Cardiac muscle cell (in vitro differentiated cells and primary cell): ENCODE measurements around the gene PXYLP1. TPM values are rescaled to one million over a fixed set of nuclear protein-coding genes. Genes with fewer than 3 reads are reported as not detected.
A peak's percentile ranks its signal among the peaks of the same experiment; 100 is the strongest.

ENCODE experiments used
- DNase-seq, 2 donors: peaks; one replicate each; pipeline versions ENCODE4 v3.0.0 to v3.0.0-alpha.2; 2010 to 2017; ENCODE audit warnings: low read depth in 1 of 2, low spot score in 1 of 2
- H3K27ac ChIP-seq: fragments of 200-600 bp; sonication (generic); 2 replicates; pipeline ENCODE4 v1.5.1; 2016
- H3K27me3 ChIP-seq: fragments of 200-600 bp; sonication (generic); 2 replicates; pipeline ENCODE4 v1.6.0; 2016; ENCODE audit warnings: control low read depth
- H3K36me3 ChIP-seq: fragments of 200-600 bp; sonication (generic); 2 replicates; pipeline ENCODE4 v1.5.1; 2016; ENCODE audit warnings: control low read depth
- H3K4me1 ChIP-seq: fragments of 200-600 bp; sonication (generic); 2 replicates; pipeline ENCODE4 v1.8.1; 2017; ENCODE audit warnings: low read depth, mild to moderate bottlenecking, mixed run types
- H3K4me3 ChIP-seq: fragments of 200-600 bp; sonication (generic); 2 replicates; pipeline ENCODE4 v1.5.1; 2016; ENCODE audit warnings: mild to moderate bottlenecking
- H3K9me3 ChIP-seq: fragments of 200-600 bp; sonication (generic); 2 replicates; pipeline ENCODE4 v1.5.1; 2017; ENCODE audit warnings: low read depth, mild to moderate bottlenecking, control low read depth
- polyA plus RNA-seq: library from polyadenylated mRNA; unstranded; fragments of >200 nt; fragmentation: Nextera tagmentation; extraction: Ambion mirVana; gene quantifications from 2 replicates; pipeline ENCODE4 v1.2.1, GENCODE V29; 2016
- total RNA-seq: library from RNA; depleted of rRNA; stranded (reverse); fragments of >200 nt; gene quantifications from 2 replicates; pipeline ENCODE4 v1.2.3, GENCODE V29; 2016
- TF ChIP-seq, protein P1 (sequence below): IDR thresholded peaks from 2 replicates; pipeline ENCODE4 v1.5.1; 2012; ENCODE audit warnings: low read depth, mild to moderate bottlenecking, low read length

PXYLP1 gene
- 16.6 and 24.3 TPM in 2 replicates for total RNA-seq
- 11.0 and 22.7 TPM in 2 replicates for polyA plus RNA-seq

DNA sequence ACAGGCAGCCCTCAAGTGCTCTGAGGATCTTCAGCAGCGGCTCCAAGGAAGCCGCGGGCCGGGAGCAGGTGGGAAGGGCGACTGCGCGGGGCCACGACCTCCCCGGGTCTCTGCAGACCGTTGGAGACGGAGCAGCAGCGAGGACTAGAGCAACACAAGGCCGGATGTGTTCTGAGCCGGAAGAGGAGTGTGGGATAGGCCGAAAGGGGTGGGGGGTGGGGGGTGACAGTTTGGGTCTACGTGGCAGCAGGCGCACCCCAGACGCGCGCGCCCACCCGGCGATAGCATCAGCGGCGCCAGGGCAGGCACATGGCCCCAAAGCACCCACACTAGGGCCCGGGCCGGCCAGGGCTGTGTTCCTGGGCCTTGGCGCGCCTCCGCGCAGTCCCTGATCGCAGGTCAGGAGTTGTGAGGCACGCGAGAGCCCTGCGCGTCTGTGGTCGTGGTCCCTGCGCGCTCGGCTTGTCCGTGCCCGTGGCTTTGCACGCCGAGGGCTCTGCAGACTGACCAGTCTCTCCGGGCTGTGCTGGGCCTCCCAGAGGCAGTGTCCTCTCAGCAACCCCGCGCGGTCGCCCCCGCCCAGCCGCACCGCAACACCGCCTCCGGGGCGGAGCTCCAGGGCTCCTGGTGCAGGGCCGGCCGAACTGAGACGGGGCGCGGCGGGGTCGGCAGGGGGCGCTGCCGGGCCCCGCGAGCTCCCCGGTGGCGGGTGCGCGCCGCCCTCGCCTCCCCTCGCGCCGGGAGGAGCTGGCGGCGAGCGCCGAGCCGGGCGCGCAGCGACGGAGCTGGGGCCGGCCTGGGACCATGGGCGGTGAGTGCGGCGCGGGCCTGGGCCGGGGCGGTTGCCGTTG is at the start of gene PXYLP1:
PXYLP1 (plus strand) TSS at position 725 of the 851 bp plus-strand sequence. CDS start 28,351 bp downstream, outside the sequence.
- TF ChIP-seq, protein P1, sequence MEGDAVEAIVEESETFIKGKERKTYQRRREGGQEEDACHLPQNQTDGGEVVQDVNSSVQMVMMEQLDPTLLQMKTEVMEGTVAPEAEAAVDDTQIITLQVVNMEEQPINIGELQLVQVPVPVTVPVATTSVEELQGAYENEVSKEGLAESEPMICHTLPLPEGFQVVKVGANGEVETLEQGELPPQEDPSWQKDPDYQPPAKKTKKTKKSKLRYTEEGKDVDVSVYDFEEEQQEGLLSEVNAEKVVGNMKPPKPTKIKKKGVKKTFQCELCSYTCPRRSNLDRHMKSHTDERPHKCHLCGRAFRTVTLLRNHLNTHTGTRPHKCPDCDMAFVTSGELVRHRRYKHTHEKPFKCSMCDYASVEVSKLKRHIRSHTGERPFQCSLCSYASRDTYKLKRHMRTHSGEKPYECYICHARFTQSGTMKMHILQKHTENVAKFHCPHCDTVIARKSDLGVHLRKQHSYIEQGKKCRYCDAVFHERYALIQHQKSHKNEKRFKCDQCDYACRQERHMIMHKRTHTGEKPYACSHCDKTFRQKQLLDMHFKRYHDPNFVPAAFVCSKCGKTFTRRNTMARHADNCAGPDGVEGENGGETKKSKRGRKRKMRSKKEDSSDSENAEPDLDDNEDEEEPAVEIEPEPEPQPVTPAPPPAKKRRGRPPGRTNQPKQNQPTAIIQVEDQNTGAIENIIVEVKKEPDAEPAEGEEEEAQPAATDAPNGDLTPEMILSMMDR = peak; percentile 44
- H3K27me3 ChIP-seq = no peaks in the 10 kb centered on the region
- peak; percentile 93 to 94 for DNase-seq
- H3K36me3 ChIP-seq = no peaks in the 10 kb centered on the region
- no peak within 1 kb of the TSS for H3K27ac ChIP-seq
- H3K9me3 ChIP-seq = no peaks in the 10 kb centered on the region
- H3K4me1 ChIP-seq = peaks cover 4% of the 10 kb centered on the region
- peak within 1 kb of the TSS; percentile 60 for H3K4me3 ChIP-seq

- H3K36me3 ChIP-seq = no peaks in the 10 kb centered on the region
- H3K27me3 ChIP-seq = no peaks in the 10 kb centered on the region
- peaks cover 10% of the 10 kb centered on the region for H3K4me1 ChIP-seq
- H3K4me3 ChIP-seq = no peak overlapping the region
- no peak overlapping the region for H3K27ac ChIP-seq
- no peaks in the 10 kb centered on the region for H3K9me3 ChIP-seq
- TF ChIP-seq, protein P1 = no peak
- DNase-seq = no peak
These were observed 48.0 kb upstream of the PXYLP1 start for GRCh38 chr3:141183606-141184005.

- TF ChIP-seq, protein P1 = no peak
- no peak for DNase-seq
These were observed 47.2 kb upstream of the PXYLP1 start for GRCh38 chr3:141184430-141184829.

DNA sequence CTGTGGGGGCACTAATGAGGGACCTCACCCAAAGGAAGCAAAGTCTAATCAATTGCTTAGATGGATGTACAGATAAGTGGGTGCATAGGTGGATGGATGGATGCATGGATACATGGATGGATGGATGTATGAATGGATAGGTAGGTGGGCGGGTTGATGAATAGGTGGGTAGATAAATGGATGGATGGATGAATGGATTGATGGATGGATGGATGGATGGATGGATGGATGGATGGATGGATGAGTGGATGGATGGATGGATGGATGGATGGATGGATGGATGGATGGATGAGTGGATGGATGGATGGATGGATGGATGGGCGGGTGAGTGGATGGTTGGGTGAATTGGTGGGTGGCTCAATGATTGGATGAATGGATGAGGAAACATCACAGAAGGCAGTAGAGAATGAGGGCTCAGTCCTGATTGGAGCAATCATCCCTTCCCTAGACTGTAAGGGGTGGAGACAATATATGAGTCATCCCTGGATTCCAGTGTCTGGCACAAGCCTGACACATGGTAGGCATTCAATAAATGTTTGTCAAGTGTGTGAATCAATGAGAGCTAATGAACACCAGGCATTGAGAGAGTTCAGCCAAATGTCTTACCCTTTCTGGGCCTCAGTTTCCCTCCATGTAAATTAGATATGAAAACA is 40.4 kb upstream of the PXYLP1 start:
- TF ChIP-seq, protein P1 = no peak
- Histone ChIP-seq H3K27ac (no peak overlapping the region), H3K36me3 (no peaks in the 10 kb centered on the region), H3K9me3 (no peaks in the 10 kb centered on the region), H3K4me1 (no peaks in the 10 kb centered on the region), H3K27me3 (no peaks in the 10 kb centered on the region), H3K4me3 (no peak overlapping the region)
- DNase-seq = peak in 1 of 2 donors; percentile 3

More at GRCh38 chr3:141184430-141184829, 47.2 kb upstream of the PXYLP1 start:
- H3K27me3 ChIP-seq = no peaks in the 10 kb centered on the region
- H3K36me3 ChIP-seq = no peaks in the 10 kb centered on the region
- H3K9me3 ChIP-seq = no peaks in the 10 kb centered on the region
- H3K4me3 ChIP-seq = no peak overlapping the region
- H3K27ac ChIP-seq = no peak overlapping the region
- H3K4me1 ChIP-seq = peaks cover 10% of the 10 kb centered on the region

GRCh38 chr3:141192345-141192744 is 39.3 kb upstream of the PXYLP1 start:
- DNase-seq = peak; percentile 96
- no peak overlapping the region for H3K27ac ChIP-seq
- H3K36me3 ChIP-seq = no peaks in the 10 kb centered on the region
- H3K4me3 ChIP-seq = no peak overlapping the region
- H3K4me1 ChIP-seq = no peaks in the 10 kb centered on the region
- no peaks in the 10 kb centered on the region for H3K9me3 ChIP-seq
- TF ChIP-seq, protein P1 = peak; percentile 99
- H3K27me3 ChIP-seq = no peaks in the 10 kb centered on the region
